ENCODE measurements around the gene GP1BB.
"Not testable (repeated sequence)": the region's sequence is repeated elsewhere in the genome, so short reads cannot be mapped to it uniquely, and the experiment has no call there.

Gene GP1BB

GRCh38 chr22:19723232-19723982 is at the start of gene GP1BB:
Gene GP1BB, plus strand, starts transcription at chr22:19723539. Its CDS starts 31 bp downstream, at chr22:19723570.
- TF ChIP-seq CTCF (IDR thresholded peaks at IDR 0.05; ENCODE audit: low read depth, low read length) = no peak
- H3K4me3 ChIP-seq (replicated peaks in 1 of 2; ENCODE audit: low read depth in 2 of 2, low read length in 2 of 2) = no peak within 1 kb of the TSS
- DNase-seq (ENCODE audit: low read depth in 2 of 2) = peak in 1 of 2 donors; percentile 25

GRCh38 chr22:19673660-19674059 is 49.7 kb upstream of the GP1BB start:
- H3K4me3 ChIP-seq (replicated peaks in 1 of 2; ENCODE audit: low read depth in 2 of 2, low read length in 2 of 2) = no peak overlapping the region
- TF ChIP-seq CTCF (IDR thresholded peaks at IDR 0.05; ENCODE audit: low read depth, low read length) = no peak
- no peak for DNase-seq (ENCODE audit: low read depth in 2 of 2)

- no peak overlapping the region for H3K4me3 ChIP-seq (replicated peaks in 1 of 2; ENCODE audit: low read depth in 2 of 2, low read length in 2 of 2)
- DNase-seq (ENCODE audit: low read depth in 2 of 2) = peak in 1 of 2 donors; percentile 43
- no peak for TF ChIP-seq CTCF (IDR thresholded peaks at IDR 0.05; ENCODE audit: low read depth, low read length)
Measured at GRCh38 chr22:19674129-19674928, 49.0 kb upstream of the GP1BB start.

- TF ChIP-seq CTCF (IDR thresholded peaks at IDR 0.05; ENCODE audit: low read depth, low read length) = no peak
- no peak overlapping the region for H3K4me3 ChIP-seq (replicated peaks in 1 of 2; ENCODE audit: low read depth in 2 of 2, low read length in 2 of 2)
- no peak for DNase-seq (ENCODE audit: low read depth in 2 of 2)
Measured at GRCh38 chr22:19674929-19675253, 48.4 kb upstream of the GP1BB start.

- no peak for DNase-seq (ENCODE audit: low read depth in 2 of 2)
- H3K4me3 ChIP-seq (replicated peaks in 1 of 2; ENCODE audit: low read depth in 2 of 2, low read length in 2 of 2) = no peak overlapping the region
- TF ChIP-seq CTCF (IDR thresholded peaks at IDR 0.05; ENCODE audit: low read depth, low read length) = no peak
Measured at GRCh38 chr22:19675428-19675827, 47.9 kb upstream of the GP1BB start.

- not testable (repeated sequence) for H3K4me3 ChIP-seq (replicated peaks in 1 of 2; ENCODE audit: low read depth in 2 of 2, low read length in 2 of 2); DNase-seq (ENCODE audit: low read depth in 2 of 2)
Measured at GRCh38 chr22:19676437-19676836, 46.9 kb upstream of the GP1BB start.

GRCh38 chr22:19678949-19679521 is 44.3 kb upstream of the GP1BB start:
- TF ChIP-seq CTCF (IDR thresholded peaks at IDR 0.05; ENCODE audit: low read depth, low read length) = no peak
- H3K4me3 ChIP-seq (replicated peaks in 1 of 2; ENCODE audit: low read depth in 2 of 2, low read length in 2 of 2) = no peak overlapping the region
- no peak for DNase-seq (ENCODE audit: low read depth in 2 of 2)
